ENCODE results near the gene RMC1. TPM values are rescaled to one million over a fixed set of nuclear protein-coding genes. Genes with fewer than 3 reads are reported as not detected.

The RMC1 gene
- total RNA-seq (10 to 100 TPM; 22.5 to 24.4 TPM), polyA plus RNA-seq (ENCODE audit: insufficient read length in 2 of 2) (10 to 100 TPM; 30.1 to 35.4 TPM)
- long read RNA-seq, donor 1, partial matches to known transcripts: 0 of 4 reads
- long read RNA-seq, donor 1, other reads (novel, unspliced or antisense): 0 of 4 reads
- long read RNA-seq, donor 2, partial matches to known transcripts: 0 of 1 reads
- long read RNA-seq, donor 2, other reads (novel, unspliced or antisense): 0 of 1 reads
- long read RNA-seq, donor 3, partial matches to known transcripts: 0 of 2 reads
- long read RNA-seq, donor 3, other reads (novel, unspliced or antisense): 0 of 2 reads
- long read RNA-seq, donor 4, partial matches to known transcripts: 0 of 2 reads
- long read RNA-seq, donor 4, other reads (novel, unspliced or antisense): 0 of 2 reads

DNA sequence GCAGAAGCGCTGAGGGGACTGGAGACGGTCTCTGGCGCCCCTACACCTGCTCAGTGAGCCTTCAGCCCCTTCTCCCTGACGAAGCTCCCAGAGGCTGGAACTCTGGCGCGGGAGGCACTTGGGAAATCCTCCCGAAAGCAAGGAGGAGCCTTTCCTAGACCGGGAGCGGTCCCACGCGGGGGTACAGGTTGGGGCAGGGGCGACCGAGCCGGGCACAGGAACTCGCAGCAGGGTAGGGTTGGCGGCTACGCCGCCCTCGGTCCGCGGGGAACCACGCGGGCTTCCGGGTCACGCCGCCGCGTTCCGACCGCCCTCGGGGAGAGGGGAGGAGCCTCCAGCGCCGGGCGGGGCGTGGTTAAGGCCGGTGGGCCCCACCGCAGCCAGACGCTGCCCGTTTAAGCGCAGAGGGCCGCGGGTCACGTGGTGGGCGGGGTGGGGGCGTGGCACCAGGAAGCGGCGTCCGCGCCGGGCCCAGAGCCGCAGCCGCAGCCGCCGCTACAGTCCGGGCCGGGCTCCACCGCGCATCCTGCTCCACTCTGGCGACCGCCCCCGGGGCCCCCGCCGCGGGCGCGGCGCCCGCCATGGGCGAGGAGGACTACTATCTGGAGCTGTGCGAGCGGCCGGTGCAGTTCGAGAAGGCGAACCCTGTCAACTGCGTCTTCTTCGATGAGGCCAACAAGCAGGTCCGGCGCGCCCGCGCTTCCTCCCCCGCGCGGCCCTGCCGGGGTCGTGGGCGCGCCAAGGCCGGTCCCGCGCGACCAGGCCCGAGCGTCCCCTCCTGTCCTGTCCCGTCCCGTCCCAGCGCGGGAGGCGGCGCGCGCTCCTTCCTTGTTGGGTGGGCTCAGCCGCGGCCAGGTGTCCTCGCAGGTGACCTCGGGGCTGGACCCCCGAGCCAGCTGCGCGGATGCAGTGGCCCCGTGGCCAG, at the start of gene RMC1:
TSS of gene RMC1 (plus strand) at position 474 of the 925 bp plus-strand sequence. CDS start at position 582, 108 bp downstream.
- Histone ChIP-seq H3K27ac (ENCODE audit: low read depth, low read length) (peak within 1 kb of the TSS; percentile 81), H3K4me3 (ENCODE audit: low read depth, low read length) (peak within 1 kb of the TSS; percentile 73), H3K4me1 (ENCODE audit: control insufficient read depth, insufficient read depth, low read length) (peaks cover 10% of the 10 kb centered on the region), H3K36me3 (ENCODE audit: control insufficient read depth, insufficient read depth, low read length) (peaks cover 5% of the 10 kb centered on the region), H3K9me3 (ENCODE audit: control insufficient read depth, insufficient read depth, low read length) (no peaks in the 10 kb centered on the region), H3K27me3 (ENCODE audit: control insufficient read depth, insufficient read depth, low read length) (no peaks in the 10 kb centered on the region)
- WGBS (ENCODE audit: insufficient coverage): under 1% methylated on average over 110 of the region's 110 CpGs
- peak; percentile 77 to 98 (median 85) for DNase-seq (ENCODE audit: low read depth in 4 of 6, low spot score in 6 of 6)

DNA sequence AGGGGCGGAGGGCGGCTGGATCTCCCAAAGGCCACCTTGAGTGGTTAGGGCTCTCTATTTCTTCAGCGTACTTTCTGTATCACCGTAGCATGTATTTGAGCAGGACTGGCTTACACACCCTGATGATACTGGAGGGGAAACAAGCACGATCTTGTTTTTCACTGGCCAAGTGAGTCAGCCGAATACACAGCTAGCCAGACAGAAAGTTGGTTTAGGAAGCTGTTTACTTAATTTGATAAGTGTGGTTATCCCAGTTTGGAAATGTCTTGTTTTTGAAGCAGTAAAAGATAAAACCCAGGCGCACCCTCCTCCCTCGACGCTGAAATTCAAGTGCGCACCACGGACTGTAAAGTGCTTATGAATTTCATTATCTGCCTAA, 49.6 kb upstream of the RMC1 start:
- DNase-seq (ENCODE audit: low read depth in 4 of 6, low spot score in 6 of 6): no peak
- H3K36me3 ChIP-seq (ENCODE audit: control insufficient read depth, insufficient read depth, low read length): peaks cover 7% of the 10 kb centered on the region
- peaks cover 5% of the 10 kb centered on the region for H3K4me1 ChIP-seq (ENCODE audit: control insufficient read depth, insufficient read depth, low read length)
- H3K9me3 ChIP-seq (ENCODE audit: control insufficient read depth, insufficient read depth, low read length): no peaks in the 10 kb centered on the region
- peak overlapping the region; percentile 92 for H3K4me3 ChIP-seq (ENCODE audit: low read depth, low read length)
- H3K27me3 ChIP-seq (ENCODE audit: control insufficient read depth, insufficient read depth, low read length): no peaks in the 10 kb centered on the region
- 5% methylated on average over 11 of the region's 11 CpGs for WGBS (ENCODE audit: insufficient coverage)
- H3K27ac ChIP-seq (ENCODE audit: low read depth, low read length): peak overlapping the region; percentile 87

DNA sequence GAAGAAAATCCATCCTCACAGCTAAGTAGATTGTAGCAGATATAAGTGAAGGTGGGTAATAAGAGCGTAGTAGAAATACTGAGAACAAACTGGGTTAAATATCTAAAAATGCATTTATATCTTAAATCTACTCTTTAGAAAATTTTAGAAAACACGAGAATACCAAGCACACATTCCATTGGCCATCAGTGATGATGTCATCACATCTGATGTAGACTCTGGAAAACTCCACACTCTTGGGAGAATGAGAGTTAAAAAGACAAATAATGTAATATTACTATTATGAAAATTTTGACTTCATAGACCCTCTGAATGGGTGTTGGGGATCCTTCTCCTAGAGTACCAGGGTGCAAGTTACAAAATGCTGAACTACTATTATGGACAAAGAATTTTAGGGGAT, 46.5 kb upstream of the RMC1 start:
- no peak overlapping the region for H3K4me3 ChIP-seq (ENCODE audit: low read depth, low read length)
- H3K27ac ChIP-seq (ENCODE audit: low read depth, low read length): no peak overlapping the region
- peaks cover 7% of the 10 kb centered on the region for H3K36me3 ChIP-seq (ENCODE audit: control insufficient read depth, insufficient read depth, low read length)
- no peak for DNase-seq (ENCODE audit: low read depth in 4 of 6, low spot score in 6 of 6)
- no peaks in the 10 kb centered on the region for H3K9me3 ChIP-seq (ENCODE audit: control insufficient read depth, insufficient read depth, low read length)
- H3K27me3 ChIP-seq (ENCODE audit: control insufficient read depth, insufficient read depth, low read length): no peaks in the 10 kb centered on the region
- H3K4me1 ChIP-seq (ENCODE audit: control insufficient read depth, insufficient read depth, low read length): peaks cover 5% of the 10 kb centered on the region
- WGBS (ENCODE audit: insufficient coverage): no CpG with 5 or more reads among the region's 2 CpGs

DNA sequence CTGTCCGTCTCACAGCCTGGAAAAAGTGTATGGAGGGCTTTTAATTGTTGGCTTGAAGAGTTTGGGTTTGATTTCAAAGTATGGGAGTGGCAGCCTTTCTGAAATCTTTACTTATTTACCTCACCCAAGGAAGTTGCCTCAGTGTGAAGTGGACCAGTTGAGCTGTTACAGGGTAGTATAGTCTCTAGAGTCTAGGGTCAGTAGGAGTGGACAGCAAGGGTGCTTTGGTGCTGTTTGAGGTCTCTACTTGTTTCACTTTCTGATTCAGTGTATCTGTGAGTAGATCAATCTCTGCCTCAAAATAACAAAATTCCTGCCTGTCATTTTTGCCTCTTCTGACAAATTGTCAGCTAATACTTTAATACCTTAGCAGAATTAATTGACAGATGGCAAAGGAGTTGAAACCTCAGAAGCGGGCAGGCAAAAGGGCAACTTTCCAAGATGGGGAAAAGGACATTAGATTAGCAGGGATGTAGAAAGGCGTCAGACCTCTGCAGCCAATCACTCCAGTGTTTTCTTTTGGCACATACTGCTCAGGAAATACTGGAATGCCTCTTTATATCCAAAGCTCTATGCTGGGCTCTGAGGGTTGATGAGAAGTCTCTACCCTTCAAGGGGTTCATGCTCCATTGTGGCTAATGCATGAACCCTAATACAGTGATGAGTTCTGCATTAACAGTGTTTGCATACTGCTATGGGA, 44.3 kb upstream of the RMC1 start:
- Histone ChIP-seq H3K27ac (ENCODE audit: low read depth, low read length) (no peak overlapping the region), H3K36me3 (ENCODE audit: control insufficient read depth, insufficient read depth, low read length) (peaks cover 12% of the 10 kb centered on the region), H3K4me1 (ENCODE audit: control insufficient read depth, insufficient read depth, low read length) (peaks cover 5% of the 10 kb centered on the region), H3K9me3 (ENCODE audit: control insufficient read depth, insufficient read depth, low read length) (no peaks in the 10 kb centered on the region), H3K4me3 (ENCODE audit: low read depth, low read length) (no peak overlapping the region), H3K27me3 (ENCODE audit: control insufficient read depth, insufficient read depth, low read length) (no peaks in the 10 kb centered on the region)
- no peak for DNase-seq (ENCODE audit: low read depth in 4 of 6, low spot score in 6 of 6)
- WGBS (ENCODE audit: insufficient coverage): 87% methylated on average over 3 of the region's 3 CpGs

DNA sequence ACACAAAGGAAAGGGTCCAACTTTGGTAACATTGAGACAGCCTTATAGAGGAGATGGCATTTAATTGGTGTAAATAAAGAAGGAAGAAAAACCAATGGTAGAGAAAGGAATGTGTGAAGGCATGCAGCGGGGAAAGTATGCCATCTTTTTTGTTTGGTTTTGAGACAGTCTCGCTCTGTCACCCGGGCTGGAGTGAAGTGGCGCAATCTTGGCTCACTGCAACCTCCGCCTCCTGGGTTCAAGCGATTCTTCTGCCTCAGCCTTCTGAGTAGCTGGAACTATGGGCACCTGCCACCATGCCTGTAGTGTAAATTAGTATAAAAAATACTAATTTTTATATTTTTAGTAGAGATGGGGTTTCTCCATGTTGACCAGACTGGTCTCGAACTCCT, 43.8 kb upstream of the RMC1 start:
- 74% methylated on average over 4 of the region's 7 CpGs for WGBS (ENCODE audit: insufficient coverage)
- Histone ChIP-seq H3K27me3 (ENCODE audit: control insufficient read depth, insufficient read depth, low read length) (no peaks in the 10 kb centered on the region), H3K4me1 (ENCODE audit: control insufficient read depth, insufficient read depth, low read length) (peaks cover 5% of the 10 kb centered on the region), H3K27ac (ENCODE audit: low read depth, low read length) (no peak overlapping the region), H3K4me3 (ENCODE audit: low read depth, low read length) (no peak overlapping the region), H3K36me3 (ENCODE audit: control insufficient read depth, insufficient read depth, low read length) (peaks cover 12% of the 10 kb centered on the region), H3K9me3 (ENCODE audit: control insufficient read depth, insufficient read depth, low read length) (no peaks in the 10 kb centered on the region)
- DNase-seq (ENCODE audit: low read depth in 4 of 6, low spot score in 6 of 6): no peak

DNA sequence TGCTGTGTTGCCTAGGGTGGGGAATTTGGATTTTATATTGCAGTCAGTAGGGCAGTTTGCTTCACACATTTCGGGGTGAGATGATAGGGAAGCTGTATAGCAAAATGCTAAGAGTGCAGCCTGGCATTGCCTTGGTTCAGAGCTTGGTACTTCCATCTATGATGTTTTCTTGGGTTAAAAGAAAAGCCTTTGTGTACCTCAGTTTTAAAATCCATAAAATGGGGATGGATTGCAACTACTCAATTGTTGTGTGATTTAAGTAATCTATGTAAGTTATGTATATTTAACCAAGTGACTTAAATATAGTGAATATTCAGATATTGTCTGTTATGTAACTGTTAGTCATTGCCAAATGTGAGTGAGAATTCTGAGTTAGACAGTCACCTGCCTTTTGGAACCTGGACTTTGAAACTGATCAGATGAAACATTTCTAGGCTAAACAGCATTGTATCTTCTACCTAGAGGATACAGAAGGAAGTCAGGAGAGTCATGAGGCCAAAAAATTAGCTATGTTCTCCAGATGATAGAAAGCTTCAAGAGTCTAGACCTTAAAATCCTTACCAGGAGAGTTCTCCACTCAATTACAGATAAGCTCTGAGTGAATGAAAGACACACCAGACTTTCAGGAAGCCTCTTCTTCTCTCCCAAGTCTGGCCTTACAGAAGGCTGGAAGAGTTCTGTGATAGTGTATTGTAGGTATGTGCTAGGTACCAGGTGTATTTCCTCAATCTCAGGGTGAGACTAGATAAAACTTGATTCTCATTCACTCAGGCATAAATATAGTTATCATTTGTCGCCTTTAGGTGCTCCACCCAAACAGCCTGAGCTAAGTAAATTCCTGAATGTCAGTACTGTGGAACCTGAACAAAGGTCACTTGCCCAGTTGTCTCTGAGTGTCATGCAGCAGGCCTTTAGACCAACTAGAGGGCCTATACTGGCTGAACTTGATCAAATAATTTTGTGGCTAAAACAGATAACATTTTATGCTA, 42.7 kb upstream of the RMC1 start:
- Histone ChIP-seq H3K4me3 (ENCODE audit: low read depth, low read length) (no peak overlapping the region), H3K9me3 (ENCODE audit: control insufficient read depth, insufficient read depth, low read length) (no peaks in the 10 kb centered on the region), H3K27ac (ENCODE audit: low read depth, low read length) (no peak overlapping the region), H3K4me1 (ENCODE audit: control insufficient read depth, insufficient read depth, low read length) (peaks cover 4% of the 10 kb centered on the region), H3K36me3 (ENCODE audit: control insufficient read depth, insufficient read depth, low read length) (peaks cover 12% of the 10 kb centered on the region), H3K27me3 (ENCODE audit: control insufficient read depth, insufficient read depth, low read length) (no peaks in the 10 kb centered on the region)
- 94% methylated on average over 2 of the region's 2 CpGs for WGBS (ENCODE audit: insufficient coverage)
- no peak for DNase-seq (ENCODE audit: low read depth in 4 of 6, low spot score in 6 of 6)

DNA sequence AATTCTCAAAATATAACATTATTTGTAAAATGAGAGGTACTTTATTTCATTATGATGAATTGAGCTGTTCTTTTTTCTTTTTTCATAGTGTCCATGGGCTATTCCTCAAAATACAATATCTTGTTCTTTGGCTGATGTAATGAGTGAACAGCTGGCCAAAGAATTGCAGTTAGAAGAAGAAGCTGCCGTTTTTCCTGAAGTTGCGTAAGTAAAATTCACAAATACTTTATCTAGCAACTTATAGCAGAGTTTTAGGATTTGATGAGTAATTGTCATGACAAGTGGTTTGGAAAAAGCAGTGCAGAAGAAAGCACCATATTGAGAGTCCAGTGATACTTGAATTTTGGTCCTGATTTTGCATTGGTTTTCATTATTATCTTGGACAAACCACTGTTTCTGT, 40.4 kb upstream of the RMC1 start:
- peaks cover 19% of the 10 kb centered on the region for H3K36me3 ChIP-seq (ENCODE audit: control insufficient read depth, insufficient read depth, low read length)
- no peaks in the 10 kb centered on the region for H3K9me3 ChIP-seq (ENCODE audit: control insufficient read depth, insufficient read depth, low read length)
- H3K27me3 ChIP-seq (ENCODE audit: control insufficient read depth, insufficient read depth, low read length): no peaks in the 10 kb centered on the region
- no CpG with 5 or more reads among the region's 2 CpGs for WGBS (ENCODE audit: insufficient coverage)
- DNase-seq (ENCODE audit: low read depth in 4 of 6, low spot score in 6 of 6): no peak
- no peak overlapping the region for H3K4me3 ChIP-seq (ENCODE audit: low read depth, low read length)
- H3K27ac ChIP-seq (ENCODE audit: low read depth, low read length): no peak overlapping the region
- no peaks in the 10 kb centered on the region for H3K4me1 ChIP-seq (ENCODE audit: control insufficient read depth, insufficient read depth, low read length)

DNA sequence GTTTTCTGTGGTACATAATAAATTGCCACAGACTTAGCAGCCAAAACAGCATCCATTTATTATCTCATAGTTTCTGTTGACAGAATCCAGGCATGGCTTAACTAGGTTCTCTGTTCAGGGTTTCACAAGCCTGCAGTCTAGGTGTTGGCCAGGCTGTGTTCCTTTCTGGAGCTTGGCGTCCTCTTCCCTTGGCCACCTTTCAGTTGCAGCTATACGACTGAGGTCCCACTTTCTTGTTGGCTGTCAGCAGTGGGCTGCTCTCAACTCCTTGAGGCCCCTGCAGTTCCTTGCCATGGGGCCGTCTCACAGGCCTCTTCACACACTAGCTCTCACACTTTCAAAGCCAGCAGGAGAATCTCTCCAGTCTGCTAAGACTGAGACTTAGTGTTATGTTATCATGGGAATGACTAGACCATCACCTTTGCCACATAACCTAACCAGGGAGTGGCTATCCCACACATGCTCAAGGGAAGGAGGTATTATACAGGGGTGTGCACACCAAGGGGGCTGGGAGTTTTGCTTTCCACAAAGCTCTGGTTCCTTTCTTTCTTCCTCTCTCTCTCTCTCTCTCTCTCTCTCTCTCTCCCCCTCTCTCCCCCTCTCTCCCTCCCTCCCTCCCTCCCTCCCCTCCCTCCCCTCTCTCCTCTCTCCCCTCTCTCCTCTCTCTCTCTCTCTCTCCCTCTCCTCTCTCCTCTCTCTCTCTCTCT, 34.4 kb upstream of the RMC1 start:
- WGBS (ENCODE audit: insufficient coverage): 52% methylated on average over 2 of the region's 3 CpGs
- no peak overlapping the region for H3K27ac ChIP-seq (ENCODE audit: low read depth, low read length)
- H3K4me1 ChIP-seq (ENCODE audit: control insufficient read depth, insufficient read depth, low read length): no peaks in the 10 kb centered on the region
- no peaks in the 10 kb centered on the region for H3K27me3 ChIP-seq (ENCODE audit: control insufficient read depth, insufficient read depth, low read length)
- no peaks in the 10 kb centered on the region for H3K9me3 ChIP-seq (ENCODE audit: control insufficient read depth, insufficient read depth, low read length)
- DNase-seq (ENCODE audit: low read depth in 4 of 6, low spot score in 6 of 6): peak in 1 of 6 donors; percentile 63
- H3K36me3 ChIP-seq (ENCODE audit: control insufficient read depth, insufficient read depth, low read length): peaks cover 43% of the 10 kb centered on the region
- H3K4me3 ChIP-seq (ENCODE audit: low read depth, low read length): no peak overlapping the region
